ENCODE results near the gene NRCAM.

Gene NRCAM

GRCh38 chr7:108222236-108222892 lies 233.9 kb downstream of the NRCAM start:
- in situ Hi-C loops (cut with HindIII; ENCODE audit: low sequenced_read_pairs): no loop called here

GRCh38 chr7:108211382-108212201 lies 244.6 kb downstream of the NRCAM start:
- in situ Hi-C loops (cut with HindIII; ENCODE audit: low sequenced_read_pairs): no loop called here

DNA sequence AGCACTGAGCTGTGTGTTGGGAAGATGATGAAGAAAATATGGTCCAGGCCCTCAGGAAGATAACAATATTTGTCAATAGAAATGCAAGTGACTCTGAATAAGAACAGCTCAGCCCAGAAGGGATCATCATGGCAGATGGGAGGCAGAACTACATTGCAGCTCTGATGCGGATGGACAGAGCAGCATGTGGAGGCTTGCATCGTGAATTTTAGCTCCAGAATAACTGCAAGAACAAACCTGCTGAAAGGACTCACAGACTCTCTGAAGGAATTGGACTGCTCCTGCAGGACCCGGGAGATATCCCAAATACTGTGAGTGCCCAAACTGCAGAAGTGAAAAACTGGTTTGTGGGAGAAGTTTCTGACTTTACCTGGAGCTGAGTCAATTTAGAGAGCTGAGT lies 245.4 kb downstream of the NRCAM start:
- in situ Hi-C loops (cut with HindIII; ENCODE audit: low sequenced_read_pairs): no loop called here

- in situ Hi-C loops (cut with HindIII; ENCODE audit: low sequenced_read_pairs): no loop called here
These were observed 250.9 kb downstream of the NRCAM start for GRCh38 chr7:108205311-108205710.

- in situ Hi-C loops (cut with HindIII; ENCODE audit: low sequenced_read_pairs): no loop called here
These were observed 251.9 kb downstream of the NRCAM start for GRCh38 chr7:108204281-108204796.

GRCh38 chr7:108203537-108203936 lies 252.7 kb downstream of the NRCAM start:
- in situ Hi-C loops (cut with HindIII; ENCODE audit: low sequenced_read_pairs): no loop called here

- in situ Hi-C loops (cut with HindIII; ENCODE audit: low sequenced_read_pairs): no loop called here
These were observed 253.5 kb downstream of the NRCAM start for GRCh38 chr7:108202743-108203142.

- in situ Hi-C loops (cut with HindIII; ENCODE audit: low sequenced_read_pairs): no loop called here
These were observed 254.5 kb downstream of the NRCAM start for GRCh38 chr7:108201766-108202165.

- in situ Hi-C loops (cut with HindIII; ENCODE audit: low sequenced_read_pairs): no loop called here
These were observed 255.9 kb downstream of the NRCAM start for GRCh38 chr7:108200326-108200725.

DNA sequence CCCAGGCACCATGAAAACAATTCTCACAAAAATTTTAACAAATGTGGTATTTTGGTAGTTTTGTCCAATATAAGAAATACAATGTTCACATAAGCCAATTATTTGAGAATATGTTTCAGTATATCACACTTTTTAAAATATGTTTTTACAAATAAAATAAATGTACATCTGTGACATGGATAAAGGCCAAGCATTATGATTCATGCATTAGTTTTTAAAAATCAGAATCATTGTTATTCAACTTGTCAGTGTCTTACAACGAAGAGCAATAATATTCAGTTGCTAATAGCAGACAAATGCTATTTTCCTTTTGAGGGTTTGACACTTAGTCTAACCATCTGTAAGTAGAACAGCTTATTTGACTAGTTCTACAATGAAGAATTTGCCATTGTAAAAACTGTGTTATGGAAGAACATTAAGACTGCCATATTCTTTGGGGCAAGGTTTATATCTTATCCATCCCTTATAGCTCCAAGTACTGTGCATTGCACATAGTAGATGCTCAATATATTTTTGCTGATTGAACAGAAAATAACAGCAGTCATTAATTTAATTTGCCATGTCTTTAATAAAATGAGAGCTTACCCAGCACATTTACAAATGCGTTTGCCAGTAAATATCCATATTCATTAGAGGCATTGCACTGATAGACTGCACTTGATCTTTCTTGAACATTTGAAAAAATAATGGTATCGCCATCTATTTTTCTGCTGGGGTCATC lies 258.7 kb downstream of the NRCAM start:
- in situ Hi-C loops (cut with HindIII; ENCODE audit: low sequenced_read_pairs): no loop called here

DNA sequence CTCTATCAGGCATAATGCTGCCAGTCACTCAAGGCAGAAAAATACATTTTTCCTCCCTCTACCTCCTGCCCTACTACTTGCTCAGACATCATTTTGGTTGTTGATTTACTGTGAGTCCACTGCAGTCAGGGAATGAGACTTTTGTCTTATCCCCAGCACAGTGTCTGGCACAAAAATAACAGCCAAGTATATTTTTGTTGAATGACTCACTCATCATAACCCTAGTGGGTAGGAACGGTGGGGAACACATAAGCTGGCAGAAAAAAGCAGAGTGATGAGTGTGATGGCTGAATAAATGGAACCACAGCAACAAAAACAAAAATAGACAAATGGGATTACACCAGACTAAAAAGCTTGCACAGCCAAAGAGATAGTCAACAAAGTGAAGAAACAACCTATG lies 260.2 kb downstream of the NRCAM start:
- in situ Hi-C loops (cut with HindIII; ENCODE audit: low sequenced_read_pairs): no loop called here

- in situ Hi-C loops (cut with HindIII; ENCODE audit: low sequenced_read_pairs): loop anchor here (5.0 kb wide), 1 partner anchor 72 kb away; no protein-coding TSS in a partner anchor
These were observed 262.4 kb downstream of the NRCAM start for GRCh38 chr7:108193594-108194498.

GRCh38 chr7:108190891-108191290 lies 265.3 kb downstream of the NRCAM start:
- in situ Hi-C loops (cut with HindIII; ENCODE audit: low sequenced_read_pairs): loop anchor here (5.0 kb wide), 1 partner anchor 69 kb away; no protein-coding TSS in a partner anchor

GRCh38 chr7:108189733-108190388 lies 266.4 kb downstream of the NRCAM start:
- in situ Hi-C loops (cut with HindIII; ENCODE audit: low sequenced_read_pairs): loop anchor here (5.0 to 10.0 kb wide), 2 partner anchors 68 to 305 kb away; no protein-coding TSS in a partner anchor

DNA sequence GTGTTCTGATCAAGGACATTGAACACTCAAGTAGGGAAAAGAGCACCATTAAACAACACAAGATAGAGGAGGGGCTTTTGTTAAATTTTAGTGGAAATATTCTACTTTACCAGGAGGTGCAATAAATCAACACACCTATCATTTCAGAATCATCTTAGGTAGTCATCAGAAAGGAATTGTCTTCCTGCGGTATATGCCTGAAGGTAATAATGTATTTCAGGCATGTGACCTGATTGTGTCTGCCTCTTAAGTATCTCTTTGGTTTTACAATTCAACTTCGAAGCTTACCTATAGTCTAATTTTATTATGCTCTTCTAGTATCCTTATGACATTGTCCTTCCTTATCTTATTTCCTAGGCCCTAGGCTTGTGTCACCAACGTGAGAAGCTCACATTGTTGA lies 267.5 kb downstream of the NRCAM start:
- in situ Hi-C loops (cut with HindIII; ENCODE audit: low sequenced_read_pairs): loop anchor here (10.0 kb wide), 1 partner anchor 306 kb away; no protein-coding TSS in a partner anchor

DNA sequence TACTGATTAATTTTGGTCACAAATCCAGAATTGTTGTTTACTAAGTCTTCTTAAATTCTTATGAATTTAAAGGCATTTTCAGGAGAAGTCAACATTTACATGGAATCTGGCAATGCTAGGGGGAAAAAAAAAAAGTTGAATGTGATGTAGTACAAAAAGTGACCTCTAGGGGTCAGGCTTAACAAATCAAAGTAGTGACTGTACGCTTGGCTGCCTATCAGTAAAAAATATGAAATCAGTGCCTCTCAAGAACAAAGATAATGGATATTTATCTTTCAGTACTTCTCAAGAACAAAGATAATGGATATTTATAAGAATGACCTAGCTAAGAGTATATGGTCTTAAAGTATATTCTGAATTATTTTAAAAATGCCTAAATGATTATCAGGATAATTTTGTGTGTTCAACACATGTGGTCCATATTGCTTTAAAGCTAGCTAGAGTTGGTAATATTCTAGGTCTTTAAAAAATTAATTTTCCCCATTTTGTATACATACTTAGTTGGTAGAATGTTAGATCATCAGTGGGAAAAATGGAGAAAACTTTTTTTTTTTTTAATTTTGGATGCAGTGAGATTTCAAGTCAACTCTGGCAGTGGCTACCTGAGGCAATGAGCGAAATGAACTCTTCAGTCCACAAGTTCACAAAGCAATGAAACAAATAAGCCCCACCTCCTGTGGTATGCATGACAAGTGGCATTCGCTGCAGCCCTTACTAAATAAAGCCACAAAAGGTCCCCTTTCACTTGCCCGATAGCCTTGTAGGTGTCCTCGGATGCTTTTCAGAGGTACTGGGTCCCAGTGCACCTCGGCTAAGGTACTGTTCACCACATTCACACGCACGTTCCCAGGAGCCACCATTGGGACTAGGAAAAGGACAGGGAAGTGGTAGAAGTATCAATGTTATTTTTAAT lies 274.9 kb downstream of the NRCAM start:
- in situ Hi-C loops (cut with HindIII; ENCODE audit: low sequenced_read_pairs): loop anchor here (10.0 kb wide), 1 partner anchor 313 kb away; no protein-coding TSS in a partner anchor

DNA sequence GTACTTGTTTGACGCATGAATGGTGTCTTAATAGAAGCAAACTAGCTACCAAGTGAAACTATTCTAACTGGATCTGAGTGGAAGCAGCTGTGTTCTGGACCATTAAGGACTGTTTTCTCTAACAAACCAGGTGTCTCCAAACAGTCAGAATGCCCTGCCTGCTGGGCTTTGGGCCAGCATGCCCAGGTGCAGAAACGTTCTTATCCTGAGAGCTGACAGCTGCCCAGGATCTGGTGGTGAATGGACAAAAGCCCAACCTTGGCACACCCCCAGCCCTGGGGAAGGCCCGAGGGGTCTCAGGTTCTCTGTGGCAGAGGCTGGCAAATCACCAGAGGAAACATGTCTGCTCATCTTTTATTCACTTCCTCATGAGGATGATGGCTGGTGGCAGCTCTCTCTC lies 277.8 kb downstream of the NRCAM start:
- in situ Hi-C loops (cut with HindIII; ENCODE audit: low sequenced_read_pairs): no loop called here

DNA sequence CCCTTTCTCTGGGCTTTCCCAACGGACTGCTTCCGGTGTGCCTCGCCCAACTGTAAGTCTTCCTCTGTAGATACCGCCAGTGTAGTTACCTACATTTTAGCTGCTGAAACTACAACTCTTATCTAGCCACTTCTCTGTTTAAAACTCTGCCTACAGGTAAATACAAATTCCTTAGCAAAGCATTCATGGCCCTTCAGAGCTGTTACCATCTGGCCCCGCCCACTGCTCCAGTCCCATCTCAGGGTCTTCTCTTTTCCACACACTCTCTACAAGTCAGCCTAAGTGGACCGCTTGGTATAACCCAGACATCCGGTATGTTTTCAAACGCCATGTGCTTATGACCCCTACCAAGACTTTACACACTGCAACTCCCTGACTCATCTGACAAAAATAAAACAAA lies 285.1 kb downstream of the NRCAM start:
- in situ Hi-C loops (cut with HindIII; ENCODE audit: low sequenced_read_pairs): no loop called here

DNA sequence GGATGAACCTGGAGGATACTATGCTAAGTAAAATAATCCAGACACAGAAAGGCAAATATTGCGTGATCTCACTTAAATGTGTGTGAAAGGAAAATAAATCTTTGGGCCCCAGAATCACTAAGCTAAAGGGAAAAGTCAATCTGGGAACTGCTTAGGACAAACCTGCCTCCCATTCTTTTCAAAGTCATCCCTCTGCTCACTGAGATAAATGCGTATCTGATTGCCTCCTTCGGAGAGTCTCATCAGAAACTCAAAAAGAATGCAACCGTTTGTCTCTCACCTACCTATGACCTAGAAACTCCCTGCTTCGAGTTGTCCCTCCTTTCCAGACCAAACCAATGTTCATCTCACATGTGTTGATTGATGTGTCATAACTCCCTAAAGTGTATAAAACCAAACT lies 286.0 kb downstream of the NRCAM start:
- in situ Hi-C loops (cut with HindIII; ENCODE audit: low sequenced_read_pairs): no loop called here
